HepG2 (cell line): Measurements from ENCODE around the gene SIGLEC10. TPM values are rescaled to one million over a fixed set of nuclear protein-coding genes. Genes with fewer than 3 reads are reported as not detected.

Experiments used
- CSRNP1 ChIP-seq: sonication (generic); formaldehyde crosslinking; IDR thresholded peaks from 2 replicates; pipeline ENCODE4 v1.8.1; 2023; ENCODE audit warnings: mild to moderate bottlenecking, missing genetic modification reagents
- DMAP1 ChIP-seq: IDR thresholded peaks from 2 replicates; pipeline ENCODE4 v1.6.1; 2016
- ELF4 ChIP-seq: sonication (generic); formaldehyde crosslinking; IDR thresholded peaks from 2 replicates; pipeline ENCODE4 v1.5.0; 2020; ENCODE audit warnings: missing genetic modification reagents, mild to moderate bottlenecking, moderate library complexity, borderline replicate concordance
- GTF3A ChIP-seq: sonication (generic); formaldehyde crosslinking; conservative IDR thresholded peaks from 2 replicates; pipeline ENCODE4 v1.4.0; 2020; ENCODE audit warnings: mild to moderate bottlenecking, missing genetic modification reagents
- IRF2 ChIP-seq: IDR thresholded peaks from 2 replicates; pipeline ENCODE4 v1.6.1; 2018; ENCODE audit warnings: missing genetic modification reagents, missing compliant biosample characterization
- KDM3A ChIP-seq: IDR thresholded peaks from 2 replicates; pipeline ENCODE4 v1.6.1; 2018; ENCODE audit warnings: low read depth, missing compliant biosample characterization
- MBD4 ChIP-seq: IDR thresholded peaks from 2 replicates; pipeline ENCODE4 v1.6.1; 2012; ENCODE audit warnings: low read length, inconsistent platforms, borderline replicate concordance
- NR2C2 ChIP-seq: sonication (generic); formaldehyde crosslinking; IDR thresholded peaks from 2 replicates; pipeline ENCODE4 v1.4.0; 2020; ENCODE audit warnings: missing genetic modification reagents, mild to moderate bottlenecking, moderate library complexity, borderline replicate concordance
- PCBP1 ChIP-seq: fragments of 200-400 bp; formaldehyde crosslinking; IDR thresholded peaks from 2 replicates; pipeline ENCODE4 v1.6.1; 2017; ENCODE audit warnings: mild to moderate bottlenecking, low read depth, low read length, borderline replicate concordance
- PHF20 ChIP-seq: sonication (generic); formaldehyde crosslinking; IDR thresholded peaks from 2 replicates; pipeline ENCODE4 v1.5.0; 2020; ENCODE audit warnings: mild to moderate bottlenecking, missing genetic modification reagents
- SAFB2 ChIP-seq: sonication (generic); formaldehyde crosslinking; IDR thresholded peaks from 2 replicates; pipeline ENCODE4 v1.5.1; 2020; ENCODE audit warnings: missing genetic modification reagents, low read depth, mild to moderate bottlenecking, borderline replicate concordance
- TCF7L2 ChIP-seq: IDR thresholded peaks from 2 replicates; pipeline ENCODE4 v1.6.1; 2011; ENCODE audit warnings: mild to moderate bottlenecking, low read depth, low read length, moderate library complexity
- TIGD3 ChIP-seq: sonication (generic); formaldehyde crosslinking; IDR thresholded peaks from 2 replicates; pipeline ENCODE4 v1.5.1; 2020; ENCODE audit warnings: mild to moderate bottlenecking, missing genetic modification reagents, borderline replicate concordance
- ZMYM3 ChIP-seq: sonication (generic); formaldehyde crosslinking; IDR thresholded peaks from 2 replicates; pipeline ENCODE4 v1.5.1; 2020; ENCODE audit warnings: mild to moderate bottlenecking, missing genetic modification reagents
- ZNF101 ChIP-seq: sonication (generic); formaldehyde crosslinking; IDR thresholded peaks from 2 replicates; pipeline ENCODE4 v1.4.0; 2020; ENCODE audit warnings: mild to moderate bottlenecking, low read depth, missing genetic modification reagents, borderline replicate concordance
- ZNF225 ChIP-seq: sonication (generic); formaldehyde crosslinking; IDR thresholded peaks from 2 replicates; pipeline ENCODE4 v1.4.0; 2020; ENCODE audit warnings: mild to moderate bottlenecking, missing genetic modification reagents
- ZNF333 ChIP-seq: sonication (generic); formaldehyde crosslinking; IDR thresholded peaks from 2 replicates; pipeline ENCODE4 v1.4.0; 2020; ENCODE audit warnings: mild to moderate bottlenecking, missing genetic modification reagents, borderline replicate concordance
- ZNF614 ChIP-seq: IDR thresholded peaks from 2 replicates; pipeline ENCODE4 v1.6.1; 2018; ENCODE audit warnings: missing biosample characterization, missing genetic modification reagents, inconsistent platforms, borderline replicate concordance
- ZNF879 ChIP-seq: sonication (generic); formaldehyde crosslinking; IDR thresholded peaks from 2 replicates; pipeline ENCODE4 v1.8.1; 2023; ENCODE audit warnings: missing genetic modification reagents
- polyA plus RNA-seq, 8 experiments: library from polyadenylated mRNA; depleted of rRNA in 3 of 8; stranded (reverse) in 7 of 8; unstranded in 1 of 8; fragments of >200 nt; fragmentation: Illumina TruSeq in 4 of 8; extraction: Trizol in 4 of 8; gene quantifications; 2 replicates each; pipeline versions ENCODE4 v1.2.1 to v1.2.3, GENCODE V29; 2011 to 2016; ENCODE audit warnings: low read depth in 4 of 8, missing spikeins in 1 of 8, mixed read lengths in 1 of 8; ENCODE audit not compliant: insufficient read depth in 1 of 8
- total RNA-seq, 5 experiments: library from RNA; depleted of rRNA; stranded (reverse); fragments of >200 nt; fragmentation: Illumina TruSeq; extraction: Trizol; gene quantifications; 2 replicates each; pipeline ENCODE4 v1.2.3, GENCODE V29; 2016; ENCODE audit warnings: low read depth in 1 of 5
- TF ChIP-seq, protein P1 (sequence below): sonication (generic); formaldehyde crosslinking; IDR thresholded peaks from 2 replicates; pipeline ENCODE4 v1.4.0; 2020; ENCODE audit warnings: missing genetic modification reagents, mild to moderate bottlenecking, borderline replicate concordance
- TF ChIP-seq, protein P2 (sequence below): sonication (generic); formaldehyde crosslinking; IDR thresholded peaks from 2 replicates; pipeline ENCODE4 v1.4.0; 2020; ENCODE audit warnings: missing genetic modification reagents, mild to moderate bottlenecking, borderline replicate concordance
- TF ChIP-seq, protein P3 (sequence below): sonication (generic); formaldehyde crosslinking; IDR thresholded peaks from 2 replicates; pipeline ENCODE4 v1.8.1; 2023; ENCODE audit warnings: mild to moderate bottlenecking, missing genetic modification reagents, borderline replicate concordance

Gene SIGLEC10
- total and polyA plus RNA-seq, 2 of the 13 experiments (the other 11 are each of a cell fraction or from before 2014, with no cell fraction given): not detected

GRCh38 chr19:51366389-51367254 is 50.8 kb downstream of the SIGLEC10 start (continued):
- TF ChIP-seq TIGD3: no peak
- no peak for TF ChIP-seq KDM3A
- TF ChIP-seq DMAP1 (CRISPR knock-in tag): peak; percentile 4; the same call in 1 of the 2 replicates
- TF ChIP-seq MBD4: no peak
- no peak for TF ChIP-seq GTF3A (CRISPR knock-in tag)
- TF ChIP-seq, protein P1, sequence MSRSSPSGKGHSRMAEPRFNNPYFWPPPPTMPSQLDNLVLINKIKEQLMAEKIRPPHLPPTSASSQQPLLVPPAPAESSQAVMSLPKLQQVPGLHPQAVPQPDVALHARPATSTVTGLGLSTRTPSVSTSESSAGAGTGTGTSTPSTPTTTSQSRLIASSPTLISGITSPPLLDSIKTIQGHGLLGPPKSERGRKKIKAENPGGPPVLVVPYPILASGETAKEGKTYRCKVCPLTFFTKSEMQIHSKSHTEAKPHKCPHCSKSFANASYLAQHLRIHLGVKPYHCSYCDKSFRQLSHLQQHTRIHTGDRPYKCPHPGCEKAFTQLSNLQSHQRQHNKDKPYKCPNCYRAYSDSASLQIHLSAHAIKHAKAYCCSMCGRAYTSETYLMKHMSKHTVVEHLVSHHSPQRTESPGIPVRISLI: no peak
- no peak for TF ChIP-seq PHF20
- TF ChIP-seq ZNF879 (CRISPR knock-in tag): no peak
- no peak; the same call in 1 of the 2 replicates for TF ChIP-seq ZNF333
- TF ChIP-seq ZNF225 (CRISPR knock-in tag): no peak
- no peak for TF ChIP-seq ZMYM3 (CRISPR knock-in tag)
- TF ChIP-seq ELF4 (CRISPR knock-in tag): no peak
- TF ChIP-seq PCBP1: no peak
- TF ChIP-seq, protein P2, sequence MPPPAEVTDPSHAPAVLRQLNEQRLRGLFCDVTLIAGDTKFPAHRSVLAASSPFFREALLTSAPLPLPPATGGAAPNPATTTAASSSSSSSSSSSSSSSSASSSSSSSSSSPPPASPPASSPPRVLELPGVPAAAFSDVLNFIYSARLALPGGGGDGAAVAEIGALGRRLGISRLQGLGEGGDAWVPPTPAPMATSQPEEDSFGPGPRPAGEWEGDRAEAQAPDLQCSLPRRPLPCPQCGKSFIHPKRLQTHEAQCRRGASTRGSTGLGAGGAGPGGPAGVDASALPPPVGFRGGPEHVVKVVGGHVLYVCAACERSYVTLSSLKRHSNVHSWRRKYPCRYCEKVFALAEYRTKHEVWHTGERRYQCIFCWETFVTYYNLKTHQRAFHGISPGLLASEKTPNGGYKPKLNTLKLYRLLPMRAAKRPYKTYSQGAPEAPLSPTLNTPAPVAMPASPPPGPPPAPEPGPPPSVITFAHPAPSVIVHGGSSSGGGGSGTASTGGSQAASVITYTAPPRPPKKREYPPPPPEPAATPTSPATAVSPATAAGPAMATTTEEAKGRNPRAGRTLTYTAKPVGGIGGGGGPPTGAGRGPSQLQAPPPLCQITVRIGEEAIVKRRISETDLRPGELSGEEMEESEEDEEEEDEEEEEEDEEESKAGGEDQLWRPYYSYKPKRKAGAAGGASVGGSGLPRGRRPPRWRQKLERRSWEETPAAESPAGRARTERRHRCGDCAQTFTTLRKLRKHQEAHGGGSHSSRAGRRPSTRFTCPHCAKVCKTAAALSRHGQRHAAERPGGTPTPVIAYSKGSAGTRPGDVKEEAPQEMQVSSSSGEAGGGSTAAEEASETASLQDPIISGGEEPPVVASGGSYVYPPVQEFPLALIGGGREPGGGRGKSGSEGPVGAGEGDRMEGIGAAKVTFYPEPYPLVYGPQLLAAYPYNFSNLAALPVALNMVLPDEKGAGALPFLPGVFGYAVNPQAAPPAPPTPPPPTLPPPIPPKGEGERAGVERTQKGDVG: no peak
- no peak for TF ChIP-seq ZNF614
- no peak for TF ChIP-seq TCF7L2
- TF ChIP-seq ZNF101 (CRISPR knock-in tag): no peak
- TF ChIP-seq SAFB2 (CRISPR knock-in tag): 0 out of 2 replicates have a peak, but pooled peaks have one; percentile 38
- no peak for TF ChIP-seq NR2C2 (CRISPR knock-in tag)
- TF ChIP-seq CSRNP1 (CRISPR knock-in tag): no peak; the same call in 1 of the 2 replicates
- TF ChIP-seq, protein P3, sequence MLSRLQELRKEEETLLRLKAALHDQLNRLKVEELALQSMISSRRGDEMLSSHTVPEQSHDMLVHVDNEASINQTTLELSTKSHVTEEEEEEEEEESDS (CRISPR knock-in tag): no peak
- no peak; the same call in 1 of the 2 replicates for TF ChIP-seq IRF2 (CRISPR knock-in tag)
